ENCODE data around the gene SFTPD.

- TF ChIP-seq CTCF (IDR thresholded peaks at IDR 0.05; ENCODE audit: low read length) (no peak), EZH2phosphoT487 (IDR thresholded peaks at IDR 0.05; ENCODE audit: low read length) (no peak)
Observed at GRCh38 chr10:79910836-79911235, 38.1 kb downstream of the SFTPD start.
